Lung (tissue), 12 donors: Measurements from ENCODE around the gene PLCG2. TPM values are rescaled to one million over a fixed set of nuclear protein-coding genes. Genes with fewer than 3 reads are reported as not detected.

Experiments used
- ATAC-seq: fragments of 200-7000 bp; cut with Tn5 transposase; one replicate; pipeline ENCODE4 v1.9.1; 2020; ENCODE audit warnings: moderate number of reproducible peaks; ENCODE audit not compliant: insufficient read depth, low FRiP score
- DNase-seq, 3 donors: peaks; one replicate each; pipeline ENCODE4 v3.0.0-alpha.2; 2013 to 2017
- H3K27ac ChIP-seq, 2 donors: one replicate each; pipeline ENCODE4 v1.5.1; 2013; ENCODE audit warnings: mild to moderate bottlenecking in 2 of 2, moderate library complexity in 2 of 2, control low read depth in 1 of 2, inconsistent platforms in 1 of 2, low read depth in 1 of 2, low read length in 1 of 2
- H3K27me3 ChIP-seq, 3 donors: one replicate each; pipeline ENCODE4 v1.5.1; 2013; ENCODE audit warnings: low read length in 2 of 3; ENCODE audit not compliant: control insufficient read depth in 3 of 3, insufficient read depth in 3 of 3
- H3K36me3 ChIP-seq, 4 donors: one replicate each; pipeline ENCODE4 v1.5.1; 2013; ENCODE audit warnings: low read length in 4 of 4, mild to moderate bottlenecking in 1 of 4, moderate library complexity in 1 of 4; ENCODE audit not compliant: control insufficient read depth in 4 of 4, insufficient read depth in 4 of 4
- H3K4me1 ChIP-seq, 5 donors: one replicate each; pipeline ENCODE4 v1.5.1; 2013; ENCODE audit warnings: low read length in 5 of 5, mild to moderate bottlenecking in 2 of 5, moderate library complexity in 1 of 5; ENCODE audit not compliant: control insufficient read depth in 5 of 5, insufficient read depth in 5 of 5
- H3K4me3 ChIP-seq: one replicate; pipeline ENCODE4 v1.5.1; 2013; ENCODE audit warnings: mild to moderate bottlenecking, control low read depth, moderate library complexity
- H3K9ac ChIP-seq, 2 donors: one replicate each; pipeline ENCODE4 v1.5.1; 2013; ENCODE audit warnings: low read length in 2 of 2, control low read depth in 1 of 2; ENCODE audit not compliant: insufficient read depth in 1 of 2
- H3K9me3 ChIP-seq, 4 donors: one replicate each; pipeline ENCODE4 v1.5.1; 2013; ENCODE audit warnings: low read length in 3 of 4, mild to moderate bottlenecking in 1 of 4, moderate library complexity in 1 of 4; ENCODE audit not compliant: control insufficient read depth in 4 of 4, insufficient read depth in 3 of 4
- CTCF ChIP-seq: IDR thresholded peaks from 2 replicates; pipeline ENCODE4 v1.5.1; 2012; ENCODE audit warnings: mild to moderate bottlenecking; ENCODE audit errors: control extremely low read depth, extremely low read depth
- WGBS, 2 donors: extraction: QIAGEN DNeasy Blood & Tissue Kit; methylation state at CpG; one replicate each; pipeline ENCODE4 v1.1.7; 2013; 5-methylcytosine and 5-hydroxymethylcytosine counted together
- polyA plus RNA-seq, 2 donors: library from polyadenylated mRNA; stranded (reverse); fragments of 200-250 nt; gene quantifications; one replicate each; pipeline ENCODE4 v1.2.1, GENCODE V29; 2013
- total RNA-seq, 2 donors: library from RNA; depleted of rRNA in 1 of 2; stranded (reverse); fragments of >200 nt in 1 of 2; gene quantifications; one replicate each; pipeline ENCODE4 v1.2.1, GENCODE V29; 2014 to 2021
- donor health status: control.
- donor health status: control.
- donor health status: Bipolar disorder and iron deficiency.
- donor health status: healthy.
- donor health status: DM: yes; HTN: yes; CAD: no.

Gene PLCG2
- total and polyA plus RNA-seq, 4 donors: 8.8 to 41.0 (median 29.4) TPM

- 69 to 73% methylated on average over 8 of the region's 8 CpGs for WGBS, 2 donors
- H3K4me1 ChIP-seq: peaks cover 0 to 3% (median 0%) of the 10 kb centered on the region in 5 donors
- no peaks in the 10 kb centered on the region for H3K36me3 ChIP-seq
- no peak for TF ChIP-seq CTCF
- no peak overlapping the region for H3K27ac ChIP-seq
- no peak overlapping the region for H3K4me3 ChIP-seq
- peaks cover 0 to 2% (median 0%) of the 10 kb centered on the region in 3 donors for H3K27me3 ChIP-seq
- H3K9ac ChIP-seq: no peak overlapping the region
- peaks cover 0 to 4% (median 0%) of the 10 kb centered on the region in 4 donors for H3K9me3 ChIP-seq
- DNase-seq (no peak), ATAC-seq (no peak)
These were observed 64.6 kb downstream of the PLCG2 start for GRCh38 chr16:81843683-81844082.

DNA sequence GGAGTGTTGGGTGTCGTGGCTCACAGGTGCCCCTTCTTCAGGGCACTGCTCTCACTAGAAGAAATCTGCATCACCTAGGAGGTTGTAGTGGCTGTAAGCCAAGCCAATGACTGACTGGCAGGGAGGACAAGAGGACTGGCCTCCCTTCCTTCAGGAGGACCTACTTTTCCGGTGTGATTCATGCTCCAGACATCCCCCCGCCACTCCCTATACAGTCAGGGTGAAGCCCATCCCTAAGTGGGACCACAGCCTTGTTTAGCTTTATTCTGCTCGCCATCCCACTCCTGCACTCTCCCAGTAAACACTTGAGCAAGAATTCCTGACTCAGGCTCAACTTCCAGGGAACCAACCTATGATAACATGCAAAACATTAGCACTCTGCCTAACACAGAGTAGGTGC is 67.0 kb downstream of the PLCG2 start:
- Histone ChIP-seq H3K4me3 (no peak overlapping the region), H3K27ac (no peak overlapping the region), H3K36me3 (no peaks in the 10 kb centered on the region), H3K4me1 (no peaks in the 10 kb centered on the region), H3K9ac (no peak overlapping the region), H3K27me3 (no peaks in the 10 kb centered on the region), H3K9me3 (peaks cover 0 to 4% (median 0%) of the 10 kb centered on the region in 4 donors)
- 81 to 90% methylated on average over 4 of the region's 4 CpGs for WGBS, 2 donors
- no peak for DNase-seq
- ATAC-seq: no peak
- TF ChIP-seq CTCF: no peak

DNA sequence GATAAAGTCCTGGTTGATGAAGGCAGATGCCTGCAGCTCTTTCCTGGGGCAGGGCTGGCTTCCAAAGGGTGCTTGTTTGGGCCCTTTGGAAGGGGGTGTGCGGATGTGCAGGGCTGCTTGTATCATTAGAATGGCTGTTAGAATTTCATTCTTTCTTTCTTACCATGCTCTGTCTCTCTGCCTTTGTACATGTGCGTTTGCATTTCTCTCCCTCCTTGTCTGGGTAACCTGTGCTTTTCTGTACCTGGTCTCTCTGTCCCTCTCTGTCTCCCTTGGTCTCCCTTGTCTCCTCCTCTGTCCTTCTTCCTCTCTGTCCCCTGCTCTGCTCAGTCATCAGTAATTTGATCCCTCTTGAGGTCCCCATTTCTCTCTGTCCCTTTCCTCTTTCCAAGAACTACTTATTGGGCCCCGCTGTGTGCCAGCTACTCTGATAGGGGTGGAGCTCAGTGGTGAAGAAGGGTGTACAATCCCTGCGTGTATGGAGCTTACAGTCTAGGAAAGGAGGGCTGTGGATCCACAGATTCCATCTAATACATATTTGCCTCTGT is 69.3 kb downstream of the PLCG2 start:
- Histone ChIP-seq H3K27me3 (no peaks in the 10 kb centered on the region), H3K4me1 (no peaks in the 10 kb centered on the region), H3K27ac (no peak overlapping the region), H3K4me3 (no peak overlapping the region), H3K9me3 (peaks cover 0 to 4% (median 0%) of the 10 kb centered on the region in 4 donors), H3K36me3 (no peaks in the 10 kb centered on the region), H3K9ac (no peak overlapping the region)
- no peak for ATAC-seq
- no peak for TF ChIP-seq CTCF
- DNase-seq: no peak
- WGBS, 2 donors: 82 to 90% methylated on average over 4 of the region's 4 CpGs
